ENCODE measurements around the gene VTI1B.

- TF ChIP-seq EP300 (IDR thresholded peaks at IDR 0.05) (no peak), POLR2A (IDR thresholded peaks at IDR 0.05) (no peak), POLR2AphosphoS5 (IDR thresholded peaks at IDR 0.05) (no peak)
- TF ChIP-seq, protein P1, sequence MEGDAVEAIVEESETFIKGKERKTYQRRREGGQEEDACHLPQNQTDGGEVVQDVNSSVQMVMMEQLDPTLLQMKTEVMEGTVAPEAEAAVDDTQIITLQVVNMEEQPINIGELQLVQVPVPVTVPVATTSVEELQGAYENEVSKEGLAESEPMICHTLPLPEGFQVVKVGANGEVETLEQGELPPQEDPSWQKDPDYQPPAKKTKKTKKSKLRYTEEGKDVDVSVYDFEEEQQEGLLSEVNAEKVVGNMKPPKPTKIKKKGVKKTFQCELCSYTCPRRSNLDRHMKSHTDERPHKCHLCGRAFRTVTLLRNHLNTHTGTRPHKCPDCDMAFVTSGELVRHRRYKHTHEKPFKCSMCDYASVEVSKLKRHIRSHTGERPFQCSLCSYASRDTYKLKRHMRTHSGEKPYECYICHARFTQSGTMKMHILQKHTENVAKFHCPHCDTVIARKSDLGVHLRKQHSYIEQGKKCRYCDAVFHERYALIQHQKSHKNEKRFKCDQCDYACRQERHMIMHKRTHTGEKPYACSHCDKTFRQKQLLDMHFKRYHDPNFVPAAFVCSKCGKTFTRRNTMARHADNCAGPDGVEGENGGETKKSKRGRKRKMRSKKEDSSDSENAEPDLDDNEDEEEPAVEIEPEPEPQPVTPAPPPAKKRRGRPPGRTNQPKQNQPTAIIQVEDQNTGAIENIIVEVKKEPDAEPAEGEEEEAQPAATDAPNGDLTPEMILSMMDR (IDR thresholded peaks at IDR 0.05): no peak
These were observed 47.4 kb upstream of the VTI1B start for GRCh38 chr14:67721875-67722274.
